Measurements from ENCODE around the gene PSMD12.

DNA sequence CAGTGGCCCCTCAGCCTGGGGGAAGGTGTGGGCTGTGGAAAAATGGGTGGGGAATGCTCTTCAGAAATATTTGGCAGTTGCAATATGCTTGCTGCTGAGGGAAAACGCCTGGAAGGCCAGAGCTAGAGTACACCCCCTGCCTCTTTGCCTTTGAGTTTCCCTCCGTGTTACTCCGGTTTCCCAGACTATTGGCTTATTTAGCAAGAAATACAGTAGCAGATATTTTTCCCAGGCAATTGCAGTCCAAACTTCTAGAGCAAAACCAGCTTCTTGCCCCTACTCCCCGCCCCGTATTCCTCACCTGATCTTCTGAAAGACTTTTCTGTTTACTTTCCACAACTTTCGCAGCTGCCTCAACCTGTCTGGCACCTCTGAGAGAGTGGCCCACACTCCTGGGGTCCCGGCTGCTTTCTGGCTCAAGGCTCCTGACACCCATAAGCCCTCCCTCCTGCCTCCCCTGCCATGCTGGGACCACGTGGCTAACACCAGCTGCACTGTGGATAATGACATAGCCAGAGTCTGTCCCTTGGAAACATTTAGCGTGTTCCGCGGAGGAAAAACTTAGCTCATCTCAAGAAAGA, 75.6 kb downstream of the PSMD12 start:
- TF ChIP-seq CTCF (IDR thresholded peaks at IDR 0.05) (no peak), EP300 (IDR thresholded peaks at IDR 0.05) (no peak)
